T-cell (primary cell): Measurements from ENCODE around the gene TCFL5. TPM values are rescaled to one million over a fixed set of nuclear protein-coding genes. Genes with fewer than 3 reads are reported as not detected.

Source experiments
- ATAC-seq, 4 experiments: fragments of 200-7000 bp in 3 of 4; fragments of 150-1000 bp in 1 of 4; cut with Tn5 transposase; replicated peaks in 1 of 4; 1 replicate in 3 of 4; 2 replicates in 1 of 4; pipeline ENCODE4 v1.10.0; 2021; ENCODE audit warnings: moderate library complexity in 3 of 4, mild to moderate bottlenecking in 2 of 4, moderate number of reproducible peaks in 1 of 4
- CTCF ChIA-PET, 2 donors: fragments of 300-600 bp; sonication (Branson Sonifier 250); formaldehyde crosslinking; loops; one replicate each; lab custom pipeline; 2022; ENCODE audit warnings: antibody characterized with exemption in 2 of 2; lab: Charles Lee
- POLR2A ChIA-PET, 2 donors: fragments of 300-600 bp; sonication (Branson Sonifier 250); formaldehyde crosslinking; loops; one replicate each; lab custom pipeline; 2022; ENCODE audit warnings: antibody characterized with exemption in 2 of 2; lab: Charles Lee
- DNase-seq, 35 experiments: peaks; one replicate each; pipeline versions ENCODE4 v3.0.0 to v3.0.0-alpha.2; 2013 to 2023
- H3K27ac ChIP-seq: one replicate; pipeline ENCODE4 v1.5.1; 2013; ENCODE audit warnings: low read length
- H3K27me3 ChIP-seq, 2 experiments: replicated peaks in 1 of 2; 1 replicate in 1 of 2; 2 replicates in 1 of 2; pipeline versions ENCODE4 v1.6.1 to v1.7.0; 2013; ENCODE audit warnings: low read length in 1 of 2, mixed read lengths in 1 of 2; ENCODE audit not compliant: control insufficient read depth in 2 of 2, insufficient read depth in 2 of 2; ENCODE audit errors: extremely low read depth in 1 of 2
- H3K36me3 ChIP-seq, 2 donors: 1 replicate in 1 of 2; 2 replicates in 1 of 2; pipeline versions ENCODE4 v1.6.1 to v1.7.0; 2013; ENCODE audit warnings: low read length in 1 of 2; ENCODE audit not compliant: control insufficient read depth in 2 of 2, insufficient read depth in 1 of 2; ENCODE audit errors: extremely low read depth in 1 of 2
- H3K4me1 ChIP-seq, 2 experiments: 1 replicate in 1 of 2; 2 replicates in 1 of 2; pipeline versions ENCODE4 v1.6.1 to v1.7.0; 2013; ENCODE audit warnings: low read length in 2 of 2, mixed read lengths in 1 of 2; ENCODE audit not compliant: insufficient read depth in 2 of 2, control insufficient read depth in 1 of 2; ENCODE audit errors: extremely low read depth in 1 of 2
- H3K4me3 ChIP-seq, 2 donors: 1 replicate in 1 of 2; 2 replicates in 1 of 2; pipeline versions ENCODE4 v1.5.1 to v1.7.0; 2013; ENCODE audit warnings: mild to moderate bottlenecking in 2 of 2, low read length in 1 of 2, moderate library complexity in 1 of 2; ENCODE audit not compliant: control insufficient read depth in 1 of 2; ENCODE audit errors: extremely low read depth in 1 of 2
- H3K9me3 ChIP-seq: 2 replicates; pipeline ENCODE4 v1.7.0; 2013
- H3K27ac Mint-ChIP-seq, 2 donors: one replicate each; pipeline ENCODE4 v1.8.0; 2020 to 2021; ENCODE audit warnings: mild to moderate bottlenecking in 2 of 2, mixed read lengths in 2 of 2
- H3K27me3 Mint-ChIP-seq, 2 donors: one replicate each; pipeline ENCODE4 v1.8.0; 2021 to 2022; ENCODE audit warnings: mixed read lengths in 2 of 2
- H3K36me3 Mint-ChIP-seq: one replicate; pipeline ENCODE4 v1.8.0; 2021; ENCODE audit warnings: mixed read lengths
- H3K4me1 Mint-ChIP-seq, 3 donors: one replicate each; pipeline ENCODE4 v1.8.0; 2020 to 2022; ENCODE audit warnings: mixed read lengths in 3 of 3, mild to moderate bottlenecking in 1 of 3
- H3K4me3 Mint-ChIP-seq, 3 donors: one replicate each; pipeline ENCODE4 v1.8.0; 2020 to 2022; ENCODE audit warnings: mild to moderate bottlenecking in 3 of 3, mixed read lengths in 3 of 3, moderate library complexity in 3 of 3
- H3K9me3 Mint-ChIP-seq, 3 donors: one replicate each; pipeline ENCODE4 v1.8.0; 2020 to 2022; ENCODE audit warnings: mixed read lengths in 3 of 3
- WGBS: methylation state at CpG from one replicate; pipeline ENCODE4 v1.1.5; 2013; ENCODE audit warnings: missing lambda C conversion rate; ENCODE audit not compliant: insufficient coverage; 5-methylcytosine and 5-hydroxymethylcytosine counted together
- total RNA-seq, 35 experiments: library from RNA in 6 of 35; stranded (reverse) in 6 of 35; fragments of 120-200 nt in 1 of 35; gene quantifications; one replicate each; pipeline versions ENCODE4 v1.2.1 to v1.2.4 and lab custom pipeline; 2013 to 2026

Gene TCFL5
- total RNA-seq, 5 donors from 2014 or later (not counting 1 experiment from before 2014, with no cell fraction given), result 5.0 to 12.7 (median 8.5) TPM

DNA sequence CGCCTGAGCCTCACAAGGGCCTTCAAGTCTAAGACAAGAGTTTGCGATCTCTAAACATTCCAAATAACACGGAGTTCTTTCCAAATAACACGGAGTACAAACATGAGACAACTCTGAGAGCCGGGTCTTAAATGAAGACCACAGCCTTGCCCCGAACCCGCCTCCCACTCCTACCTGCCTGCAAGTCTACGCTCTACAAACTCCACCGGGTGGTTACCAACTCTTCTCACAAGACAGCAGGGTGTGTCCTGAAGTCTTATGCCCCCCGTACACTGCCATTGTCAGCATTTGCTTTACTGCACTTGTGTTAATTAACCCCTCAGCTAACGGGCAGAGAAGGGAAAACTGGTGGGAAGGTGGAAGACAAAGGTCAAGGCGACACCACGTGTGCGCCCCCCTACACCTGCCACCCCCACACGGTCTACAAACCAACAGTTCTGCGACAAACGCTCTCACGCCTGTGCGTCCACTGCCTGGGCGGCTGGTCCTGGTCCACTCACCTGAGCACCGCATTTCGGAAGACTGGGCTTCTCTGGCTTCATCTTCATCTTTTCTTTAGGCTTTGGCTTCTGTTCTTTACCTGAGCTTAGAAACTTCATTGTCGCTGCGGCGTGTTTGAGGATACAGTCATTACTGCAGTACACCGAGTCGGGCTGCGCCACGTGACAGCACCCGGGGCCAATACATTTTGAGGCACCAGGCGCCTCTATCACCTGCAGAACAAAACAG, 45.2 kb upstream of the TCFL5 start:
- no peaks in the 10 kb centered on the region for H3K27me3 ChIP-seq
- DNase-seq, result no peak
- Mint-ChIP-seq H3K4me1 (peaks cover 24 to 32% (median 27%) of the 10 kb centered on the region in 3 donors), H3K27ac (no peak overlapping the region), H3K4me3 (no peak overlapping the region), H3K9me3 (no peaks in the 10 kb centered on the region), H3K27me3 (no peaks in the 10 kb centered on the region), H3K36me3 (peaks cover 70% of the 10 kb centered on the region)
- ATAC-seq, result no peak
- ChIA-PET POLR2A (no interaction called here), CTCF (interaction anchor here (0.6 to 1.9 kb wide), 8 partner anchors 8 to 102 kb away, joined by 3 to 11 read pairs (median 5); no protein-coding TSS in a partner anchor)
- no peak overlapping the region for H3K4me3 ChIP-seq
- peaks cover 0 to 10% of the 10 kb centered on the region in 2 experiments for H3K4me1 ChIP-seq
- H3K27ac ChIP-seq, result no peak overlapping the region
- WGBS, result 88% methylated on average over 24 of the region's 31 CpGs
- H3K36me3 ChIP-seq, result peaks cover 23 to 96% of the 10 kb centered on the region in 2 donors
- no peaks in the 10 kb centered on the region for H3K9me3 ChIP-seq

DNA sequence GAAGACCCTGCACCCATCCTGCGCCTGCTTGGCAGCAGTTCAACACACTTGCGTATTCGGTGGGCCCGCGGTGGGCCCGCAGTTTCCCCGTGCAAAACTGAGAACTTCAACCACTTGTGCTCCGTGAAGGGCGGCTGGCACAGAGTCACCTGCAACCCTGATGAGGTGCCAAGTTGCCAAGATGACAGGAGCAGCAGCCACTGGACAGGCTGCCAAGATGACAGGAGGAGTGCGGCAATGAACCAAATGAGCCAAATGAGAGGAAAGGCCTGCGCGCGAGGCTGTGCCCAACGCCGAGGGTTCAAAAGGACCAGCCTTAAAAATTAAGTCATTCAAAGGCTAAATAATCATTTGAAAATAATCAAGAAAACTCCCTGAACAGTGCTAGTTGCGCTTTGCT, 44.6 kb upstream of the TCFL5 start:
- no peak for DNase-seq
- no peaks in the 10 kb centered on the region for H3K9me3 ChIP-seq
- ATAC-seq, result no peak
- peaks cover 23 to 95% of the 10 kb centered on the region in 2 donors for H3K36me3 ChIP-seq
- Mint-ChIP-seq H3K36me3 (peaks cover 65% of the 10 kb centered on the region), H3K9me3 (no peaks in the 10 kb centered on the region), H3K4me1 (peaks cover 20 to 30% (median 25%) of the 10 kb centered on the region in 3 donors), H3K4me3 (no peak overlapping the region), H3K27me3 (no peaks in the 10 kb centered on the region), H3K27ac (no peak overlapping the region)
- H3K27ac ChIP-seq, result no peak overlapping the region
- CTCF ChIA-PET, result interaction anchor here in 1 of 2 donors (1.2 kb wide), 1 partner anchor 103 kb away, joined by 3 read pairs; no protein-coding TSS in a partner anchor
- H3K4me3 ChIP-seq, result no peak overlapping the region
- POLR2A ChIA-PET, result no interaction called here
- H3K4me1 ChIP-seq, result peaks cover 0 to 10% of the 10 kb centered on the region in 2 experiments
- 96% methylated on average over 11 of the region's 16 CpGs for WGBS
- H3K27me3 ChIP-seq, result no peaks in the 10 kb centered on the region

DNA sequence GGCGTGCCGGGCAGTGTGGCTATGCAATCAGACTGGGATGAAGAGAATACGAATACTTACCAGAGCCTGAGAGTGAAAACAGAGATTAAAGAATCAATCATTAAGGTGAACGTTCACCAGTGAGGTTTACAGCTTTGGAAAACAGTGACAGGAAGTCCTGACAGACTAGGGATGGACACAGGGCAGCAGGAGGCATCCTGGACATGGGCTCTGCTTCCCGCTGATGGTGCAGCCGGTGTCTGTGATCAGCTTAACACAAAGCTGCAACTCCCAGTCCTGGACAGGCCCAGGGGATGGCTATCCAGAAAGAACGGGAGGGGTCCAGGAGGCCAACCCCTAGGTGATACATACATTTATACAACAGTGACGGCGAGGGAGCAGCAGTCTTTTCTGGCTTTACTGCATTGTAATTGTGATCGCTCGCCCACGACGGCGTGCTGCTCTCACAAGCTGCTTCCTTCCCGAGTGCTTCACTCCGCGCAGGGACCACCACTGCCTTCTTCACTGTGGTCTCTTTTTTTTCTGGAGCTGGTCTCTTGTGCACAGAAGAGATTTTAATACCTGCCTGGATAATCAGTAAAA, 44.0 kb upstream of the TCFL5 start:
- ChIA-PET CTCF (no interaction called here), POLR2A (no interaction called here)
- Histone ChIP-seq H3K9me3 (no peaks in the 10 kb centered on the region), H3K4me1 (peaks cover under 1 to 12% of the 10 kb centered on the region in 2 experiments), H3K27me3 (no peaks in the 10 kb centered on the region), H3K36me3 (peaks cover 23 to 91% of the 10 kb centered on the region in 2 donors), H3K4me3 (no peak overlapping the region), H3K27ac (no peak overlapping the region)
- 97% methylated on average over 16 of the region's 17 CpGs for WGBS
- Mint-ChIP-seq H3K4me1 (peaks cover 23 to 33% (median 27%) of the 10 kb centered on the region in 3 donors), H3K36me3 (peaks cover 60% of the 10 kb centered on the region), H3K27me3 (no peaks in the 10 kb centered on the region), H3K9me3 (no peaks in the 10 kb centered on the region), H3K27ac (no peak overlapping the region), H3K4me3 (no peak overlapping the region)
- DNase-seq (no peak), ATAC-seq (no peak)

DNA sequence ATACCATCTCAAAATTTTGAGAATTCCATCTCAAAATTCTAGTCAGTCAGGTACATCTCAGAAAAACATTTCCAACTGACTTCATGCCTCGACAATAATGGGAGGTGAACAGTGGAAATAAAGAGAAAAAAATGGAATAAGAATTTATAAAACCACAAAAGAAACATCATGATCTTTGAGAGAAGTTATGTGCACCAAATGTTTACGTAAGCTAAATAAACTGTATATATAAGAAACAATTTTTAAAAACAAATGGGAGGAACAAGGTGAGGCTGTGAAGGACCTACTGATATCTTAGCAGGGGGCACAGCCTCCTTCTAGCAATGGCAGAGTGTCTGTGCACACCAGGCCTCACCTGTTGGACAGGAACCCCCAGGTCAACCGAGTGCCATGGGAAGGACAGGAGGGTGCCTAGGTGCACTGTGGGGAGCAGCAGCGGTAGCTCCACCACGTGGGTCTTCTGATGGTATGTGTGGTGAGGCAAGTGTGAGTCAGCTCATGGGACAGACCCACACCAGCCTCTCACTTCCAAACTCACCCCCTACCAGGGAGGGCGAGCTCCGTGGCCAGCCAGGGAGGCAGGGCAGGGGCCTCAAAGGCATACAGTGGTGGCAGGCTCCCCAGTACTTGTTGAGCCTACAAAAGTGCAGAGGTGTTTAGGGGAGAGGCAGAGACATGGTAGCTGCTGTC, 41.4 kb upstream of the TCFL5 start:
- H3K36me3 ChIP-seq, result peaks cover 9 to 65% of the 10 kb centered on the region in 2 donors
- DNase-seq, result no peak
- H3K27ac ChIP-seq, result no peak overlapping the region
- POLR2A ChIA-PET, result interaction anchor here (0.5 to 0.6 kb wide), 4 partner anchors 9 to 19 kb away, joined by 3 to 4 read pairs (median 3); no protein-coding TSS in a partner anchor
- CTCF ChIA-PET, result interaction anchor here (0.6 to 1.1 kb wide), 4 partner anchors 9 to 36 kb away, joined by 3 to 9 read pairs (median 4); no protein-coding TSS in a partner anchor
- H3K27ac Mint-ChIP-seq, result no peak overlapping the region
- no peak for ATAC-seq
- no peak overlapping the region for H3K4me3 Mint-ChIP-seq
- no peaks in the 10 kb centered on the region for H3K27me3 ChIP-seq
- H3K4me3 ChIP-seq, result no peak overlapping the region
- H3K4me1 Mint-ChIP-seq, result peaks cover 32 to 41% (median 37%) of the 10 kb centered on the region in 3 donors
- H3K36me3 Mint-ChIP-seq, result peaks cover 45% of the 10 kb centered on the region
- no peaks in the 10 kb centered on the region for H3K9me3 ChIP-seq
- no peaks in the 10 kb centered on the region for H3K9me3 Mint-ChIP-seq
- peaks cover 3 to 32% of the 10 kb centered on the region in 2 experiments for H3K4me1 ChIP-seq
- H3K27me3 Mint-ChIP-seq, result no peaks in the 10 kb centered on the region
- no CpG with 5 or more reads among the region's 7 CpGs for WGBS

DNA sequence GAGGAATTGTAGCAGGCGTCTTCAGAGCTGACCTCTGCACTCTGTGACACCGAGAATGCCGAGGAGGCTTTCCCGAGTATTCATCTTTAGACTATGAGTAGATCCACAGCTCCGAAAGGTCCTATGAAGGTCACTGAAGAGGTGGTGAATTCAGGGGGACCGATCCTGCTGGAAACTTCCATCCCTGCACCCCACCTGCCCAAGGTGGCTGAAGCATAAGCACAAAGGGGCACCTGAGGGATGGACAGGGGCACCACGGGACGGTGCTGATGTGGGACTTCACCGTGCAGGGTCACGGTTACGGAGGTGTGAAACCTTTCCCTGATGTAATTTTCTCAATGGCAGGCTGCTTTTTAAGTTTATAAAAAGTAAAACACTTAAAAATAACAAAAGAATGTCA, 40.3 kb upstream of the TCFL5 start:
- Mint-ChIP-seq H3K4me1 (peaks cover 28 to 39% (median 36%) of the 10 kb centered on the region in 3 donors), H3K36me3 (peaks cover 38% of the 10 kb centered on the region), H3K27ac (no peak overlapping the region), H3K4me3 (no peak overlapping the region), H3K9me3 (no peaks in the 10 kb centered on the region), H3K27me3 (no peaks in the 10 kb centered on the region)
- Histone ChIP-seq H3K4me3 (no peak overlapping the region), H3K36me3 (peaks cover 7 to 53% of the 10 kb centered on the region in 2 donors), H3K9me3 (no peaks in the 10 kb centered on the region), H3K4me1 (peaks cover 3 to 24% of the 10 kb centered on the region in 2 experiments), H3K27ac (no peak overlapping the region), H3K27me3 (no peaks in the 10 kb centered on the region)
- DNase-seq, result no peak
- POLR2A ChIA-PET, result interaction anchor here in 1 of 2 donors (0.8 to 1.1 kb wide), 2 partner anchors 12 to 37 kb away, joined by 3 to 8 read pairs; no protein-coding TSS in a partner anchor
- CTCF ChIA-PET, result interaction anchor here (0.6 to 1.8 kb wide), 6 partner anchors 12 to 81 kb away, joined by 3 to 12 read pairs (median 4); no protein-coding TSS in a partner anchor
- 97% methylated on average over 5 of the region's 11 CpGs for WGBS
- no peak for ATAC-seq
